ENCODE data around the gene GATA5. TPM values are rescaled to one million over a fixed set of nuclear protein-coding genes. Genes with fewer than 3 reads are reported as not detected.

GATA5 gene
- polyA plus RNA-seq, 6 donors from 2014 or later: not detected

GRCh38 chr20:62489186-62489931, 13.6 kb upstream of the GATA5 start:
- Mint-ChIP-seq H3K27ac (no peak overlapping the region), H3K4me3 (no peak overlapping the region), H3K27me3 (peaks cover 7 to 75% (median 57%) of the 10 kb centered on the region in 3 donors), H3K4me1 (peaks cover 4 to 12% (median 6%) of the 10 kb centered on the region in 3 donors), H3K36me3 (no peaks in the 10 kb centered on the region), H3K9me3 (peaks cover 0 to 3% (median 0%) of the 10 kb centered on the region in 7 donors)
- ATAC-seq (ENCODE audit: low read depth in 2 of 2) (no peak), DNase-seq (no peak)

GRCh38 chr20:62488470-62488869, 12.7 kb upstream of the GATA5 start:
- Mint-ChIP-seq H3K27ac (no peak overlapping the region), H3K27me3 (peaks cover 9 to 84% (median 64%) of the 10 kb centered on the region in 3 donors)
- no peak for DNase-seq

GRCh38 chr20:62487561-62488354, 12.0 kb upstream of the GATA5 start:
- H3K4me1 Mint-ChIP-seq: peaks cover 0 to 8% (median 6%) of the 10 kb centered on the region in 3 donors
- no peak for DNase-seq
- H3K36me3 Mint-ChIP-seq: no peaks in the 10 kb centered on the region
- H3K9me3 Mint-ChIP-seq: peaks cover 0 to 3% (median 0%) of the 10 kb centered on the region in 7 donors
- H3K4me3 Mint-ChIP-seq: peak overlapping the region in 1 of 8 donors; percentile 53
- H3K27me3 Mint-ChIP-seq: peaks cover 16 to 91% (median 72%) of the 10 kb centered on the region in 3 donors
- H3K27ac Mint-ChIP-seq: peak overlapping the region in 1 of 6 donors; percentile 24
- ATAC-seq (ENCODE audit: low read depth in 2 of 2): no peak

More at GRCh38 chr20:62488470-62488869, 12.7 kb upstream of the GATA5 start:
- H3K9me3 Mint-ChIP-seq: peaks cover 0 to 3% (median 0%) of the 10 kb centered on the region in 7 donors
- H3K4me3 Mint-ChIP-seq: no peak overlapping the region
- H3K36me3 Mint-ChIP-seq: no peaks in the 10 kb centered on the region
- no peak for ATAC-seq (ENCODE audit: low read depth in 2 of 2)
- peaks cover 0 to 6% (median 0%) of the 10 kb centered on the region in 3 donors for H3K4me1 Mint-ChIP-seq

GRCh38 chr20:62487118-62487517, 11.3 kb upstream of the GATA5 start:
- DNase-seq: no peak
- Mint-ChIP-seq H3K27me3 (peaks cover 21 to 93% (median 78%) of the 10 kb centered on the region in 3 donors), H3K9me3 (peaks cover 0 to 3% (median 0%) of the 10 kb centered on the region in 7 donors), H3K36me3 (no peaks in the 10 kb centered on the region), H3K4me1 (peaks cover 0 to 11% (median 7%) of the 10 kb centered on the region in 3 donors), H3K27ac (no peak overlapping the region), H3K4me3 (peak overlapping the region in 2 of 8 donors; percentile 29 to 53)
- no peak for ATAC-seq (ENCODE audit: low read depth in 2 of 2)

GRCh38 chr20:62486484-62486883, 10.7 kb upstream of the GATA5 start:
- Mint-ChIP-seq H3K36me3 (no peaks in the 10 kb centered on the region), H3K27me3 (peaks cover 21 to 93% (median 74%) of the 10 kb centered on the region in 3 donors)

GRCh38 chr20:62485701-62486089, 9.9 kb upstream of the GATA5 start:
- H3K27me3 Mint-ChIP-seq: peaks cover 21 to 87% (median 66%) of the 10 kb centered on the region in 3 donors
- DNase-seq (no peak), ATAC-seq (ENCODE audit: low read depth in 2 of 2) (no peak)
- H3K27ac Mint-ChIP-seq: no peak overlapping the region
- H3K9me3 Mint-ChIP-seq: peaks cover 0 to 3% (median 0%) of the 10 kb centered on the region in 7 donors
- H3K4me1 Mint-ChIP-seq: peaks cover 0 to 11% (median 9%) of the 10 kb centered on the region in 3 donors
- H3K36me3 Mint-ChIP-seq: no peaks in the 10 kb centered on the region
- H3K4me3 Mint-ChIP-seq: no peak overlapping the region

More at GRCh38 chr20:62486484-62486883, 10.7 kb upstream of the GATA5 start:
- DNase-seq: no peak
- Mint-ChIP-seq H3K27ac (no peak overlapping the region), H3K9me3 (peaks cover 0 to 3% (median 0%) of the 10 kb centered on the region in 7 donors), H3K4me3 (no peak overlapping the region), H3K4me1 (peaks cover 0 to 10% (median 9%) of the 10 kb centered on the region in 3 donors)
- no peak for ATAC-seq (ENCODE audit: low read depth in 2 of 2)

- DNase-seq (no peak), ATAC-seq (ENCODE audit: low read depth in 2 of 2) (no peak)
- Mint-ChIP-seq H3K4me1 (peaks cover 0 to 15% (median 9%) of the 10 kb centered on the region in 3 donors), H3K36me3 (no peaks in the 10 kb centered on the region), H3K9me3 (peaks cover 0 to 3% (median 0%) of the 10 kb centered on the region in 7 donors), H3K4me3 (no peak overlapping the region), H3K27me3 (peaks cover 21 to 87% (median 61%) of the 10 kb centered on the region in 3 donors), H3K27ac (no peak overlapping the region)
Observed at GRCh38 chr20:62485062-62485700, 9.4 kb upstream of the GATA5 start.

GRCh38 chr20:62484478-62484877, 8.7 kb upstream of the GATA5 start:
- no peak for ATAC-seq (ENCODE audit: low read depth in 2 of 2)
- Mint-ChIP-seq H3K4me1 (peaks cover 6 to 15% (median 13%) of the 10 kb centered on the region in 3 donors), H3K4me3 (no peak overlapping the region), H3K9me3 (peaks cover 0 to 3% (median 0%) of the 10 kb centered on the region in 7 donors), H3K36me3 (no peaks in the 10 kb centered on the region), H3K27me3 (peaks cover 23 to 87% (median 62%) of the 10 kb centered on the region in 3 donors), H3K27ac (no peak overlapping the region)
- DNase-seq: no peak

GRCh38 chr20:62483613-62484458, 8.0 kb upstream of the GATA5 start:
- H3K36me3 Mint-ChIP-seq: no peaks in the 10 kb centered on the region
- H3K27me3 Mint-ChIP-seq: peaks cover 28 to 93% (median 67%) of the 10 kb centered on the region in 3 donors
- no peak overlapping the region for H3K27ac Mint-ChIP-seq
- H3K4me3 Mint-ChIP-seq: no peak overlapping the region
- no peak for DNase-seq
- peaks cover 10 to 15% (median 13%) of the 10 kb centered on the region in 3 donors for H3K4me1 Mint-ChIP-seq
- peaks cover 0 to 3% (median 0%) of the 10 kb centered on the region in 7 donors for H3K9me3 Mint-ChIP-seq
- no peak for ATAC-seq (ENCODE audit: low read depth in 2 of 2)

- Mint-ChIP-seq H3K4me1 (peaks cover 10 to 21% (median 13%) of the 10 kb centered on the region in 3 donors), H3K36me3 (no peaks in the 10 kb centered on the region), H3K4me3 (no peak overlapping the region), H3K9me3 (no peaks in the 10 kb centered on the region), H3K27ac (no peak overlapping the region), H3K27me3 (peaks cover 36 to 93% (median 67%) of the 10 kb centered on the region in 3 donors)
- no peak for DNase-seq
- ATAC-seq (ENCODE audit: low read depth in 2 of 2): no peak
Observed at GRCh38 chr20:62482974-62483373, 7.2 kb upstream of the GATA5 start.

- peaks cover 10 to 28% (median 13%) of the 10 kb centered on the region in 3 donors for H3K4me1 Mint-ChIP-seq
- H3K4me3 Mint-ChIP-seq: peak overlapping the region in 3 of 8 donors; percentile 24 to 33 (median 25)
- ATAC-seq (ENCODE audit: low read depth in 2 of 2): peak; percentile 20 to 39
- H3K36me3 Mint-ChIP-seq: no peaks in the 10 kb centered on the region
- no peak for DNase-seq
- no peaks in the 10 kb centered on the region for H3K9me3 Mint-ChIP-seq
- peaks cover 37 to 93% (median 74%) of the 10 kb centered on the region in 3 donors for H3K27me3 Mint-ChIP-seq
- H3K27ac Mint-ChIP-seq: no peak overlapping the region
Observed at GRCh38 chr20:62482146-62482809, 6.5 kb upstream of the GATA5 start.

Measured in naive B cell (primary cell).